ENCODE results near the gene KIF18B.

KIF18B gene

DNA sequence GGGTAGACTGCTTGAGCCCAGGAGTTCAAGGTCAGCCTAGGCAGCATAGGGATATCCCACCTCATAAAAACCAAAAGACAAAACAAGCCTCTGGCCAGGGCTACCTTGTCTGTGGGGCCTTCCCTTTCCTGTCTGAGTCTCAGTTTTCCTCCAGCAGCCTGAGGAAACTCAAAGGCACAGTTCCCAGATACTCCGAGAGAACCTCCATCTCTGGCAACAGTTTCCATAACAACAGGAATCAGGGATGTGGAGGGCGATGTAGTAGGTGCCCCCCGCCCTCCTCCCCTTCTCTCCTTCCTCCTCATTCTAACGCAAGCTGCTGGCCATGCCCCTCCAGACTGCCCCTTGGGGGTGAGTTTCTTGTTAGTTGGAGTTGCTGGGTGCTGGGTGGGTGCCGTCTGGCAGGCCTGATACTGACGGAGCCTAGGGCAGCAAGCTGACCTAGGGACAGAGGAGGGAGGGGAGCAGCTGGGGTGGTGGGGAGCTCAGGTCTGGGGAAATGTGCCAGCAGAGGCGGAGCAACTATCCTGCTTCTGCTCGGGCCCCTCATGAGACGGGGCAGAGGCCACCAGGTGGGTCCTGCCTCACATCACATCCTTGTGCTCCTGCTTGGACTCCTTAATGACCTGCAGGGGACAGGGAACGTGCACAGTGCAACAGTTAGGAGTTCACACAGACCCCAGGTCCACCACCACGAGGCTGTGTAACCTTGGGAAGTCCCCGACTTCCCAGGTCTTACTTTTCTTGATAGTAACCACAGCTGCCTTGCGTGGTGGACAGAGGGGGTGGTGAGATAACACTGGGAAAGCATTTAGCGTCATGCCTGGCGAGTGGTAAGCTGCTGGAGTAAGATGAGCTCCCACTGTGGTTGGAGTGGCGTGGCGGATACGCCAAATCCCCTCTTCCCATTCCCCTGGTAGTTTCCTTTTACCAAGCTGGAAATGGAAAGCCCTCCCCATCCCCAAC, 40.5 kb downstream of the KIF18B start:
- peak in 3 of 56 donors; percentile 35 to 41 (median 37) for DNase-seq

DNA sequence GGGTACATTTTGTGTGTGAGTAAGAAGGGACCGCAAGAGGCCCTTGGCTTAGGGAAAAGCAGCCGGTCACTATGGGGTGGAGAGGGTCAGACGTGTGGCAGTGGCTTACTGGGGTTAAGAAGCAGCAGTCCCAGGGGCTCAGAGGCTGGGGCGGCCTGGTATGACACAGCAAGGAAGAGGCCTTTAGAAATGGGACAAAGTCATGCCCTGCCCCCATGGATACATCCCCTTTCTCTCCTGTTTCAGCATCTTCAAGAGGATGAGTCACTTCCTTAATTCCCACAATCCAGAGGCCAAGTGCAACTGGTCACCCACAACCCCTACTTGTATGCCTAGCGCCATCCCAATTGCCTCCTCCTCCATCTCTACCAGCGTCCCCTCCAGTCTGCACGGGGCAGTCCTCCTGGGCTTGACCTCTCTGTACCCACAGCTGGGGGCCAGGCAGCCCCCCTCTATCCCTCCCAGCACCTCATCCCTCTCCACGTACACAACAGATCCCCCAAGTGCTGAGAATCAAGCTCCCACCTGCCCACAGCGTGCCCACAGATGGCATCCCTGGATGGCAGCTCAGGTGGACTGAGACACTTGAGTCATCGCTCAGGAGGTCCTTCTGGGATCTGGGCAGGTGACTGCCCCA, 41.4 kb downstream of the KIF18B start:
- peak in 1 of 56 donors; percentile 34 for DNase-seq

DNA sequence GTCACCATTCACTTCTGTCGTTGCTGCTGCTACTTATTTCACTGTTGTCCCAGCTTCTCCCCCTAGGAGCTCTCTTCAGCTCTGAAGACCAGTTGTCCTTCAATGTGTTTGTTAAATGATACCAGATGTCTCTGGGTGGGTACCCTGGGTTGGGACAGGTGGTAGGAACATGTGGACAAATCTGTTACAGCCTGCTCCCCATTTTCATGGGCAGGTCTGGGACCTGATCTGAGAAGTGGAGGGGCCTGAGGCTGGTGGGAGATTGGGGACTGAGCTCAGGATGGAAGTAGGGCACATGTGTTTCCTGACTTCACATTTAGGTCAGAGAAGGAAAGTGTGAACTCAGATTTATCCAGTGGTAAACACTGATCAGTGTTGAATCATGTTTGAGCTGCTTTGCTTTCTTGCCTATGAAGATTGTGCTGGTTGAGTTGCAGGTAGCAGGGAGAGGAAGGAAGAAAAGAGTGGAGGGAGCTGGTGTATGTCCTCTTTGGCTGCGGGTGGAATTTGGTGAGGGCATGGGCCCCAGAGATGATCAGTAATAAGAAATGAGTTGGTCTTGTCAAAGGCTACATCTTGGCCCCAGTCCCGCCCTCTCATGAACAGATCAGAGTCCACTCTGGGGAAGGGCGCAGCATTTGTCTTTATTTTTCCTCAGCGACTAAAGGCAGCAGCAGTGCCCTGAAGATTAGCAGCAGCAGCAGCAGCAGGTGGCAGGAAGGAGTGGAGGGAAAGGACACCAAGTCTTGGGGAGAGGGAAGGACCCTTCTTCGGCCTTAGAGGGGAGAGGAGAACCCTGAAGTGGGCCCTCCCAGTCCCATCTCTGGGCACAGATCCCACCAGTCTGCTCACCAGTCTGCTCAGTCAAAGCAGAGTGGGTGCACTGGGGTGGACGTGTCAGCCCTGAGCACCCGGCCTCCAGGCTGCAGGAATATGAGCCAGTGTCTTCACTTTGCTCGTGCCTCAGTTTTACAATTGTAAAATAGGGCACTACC, 42.3 kb downstream of the KIF18B start:
- peak in 2 of 56 donors; percentile 28 to 81 for DNase-seq

DNA sequence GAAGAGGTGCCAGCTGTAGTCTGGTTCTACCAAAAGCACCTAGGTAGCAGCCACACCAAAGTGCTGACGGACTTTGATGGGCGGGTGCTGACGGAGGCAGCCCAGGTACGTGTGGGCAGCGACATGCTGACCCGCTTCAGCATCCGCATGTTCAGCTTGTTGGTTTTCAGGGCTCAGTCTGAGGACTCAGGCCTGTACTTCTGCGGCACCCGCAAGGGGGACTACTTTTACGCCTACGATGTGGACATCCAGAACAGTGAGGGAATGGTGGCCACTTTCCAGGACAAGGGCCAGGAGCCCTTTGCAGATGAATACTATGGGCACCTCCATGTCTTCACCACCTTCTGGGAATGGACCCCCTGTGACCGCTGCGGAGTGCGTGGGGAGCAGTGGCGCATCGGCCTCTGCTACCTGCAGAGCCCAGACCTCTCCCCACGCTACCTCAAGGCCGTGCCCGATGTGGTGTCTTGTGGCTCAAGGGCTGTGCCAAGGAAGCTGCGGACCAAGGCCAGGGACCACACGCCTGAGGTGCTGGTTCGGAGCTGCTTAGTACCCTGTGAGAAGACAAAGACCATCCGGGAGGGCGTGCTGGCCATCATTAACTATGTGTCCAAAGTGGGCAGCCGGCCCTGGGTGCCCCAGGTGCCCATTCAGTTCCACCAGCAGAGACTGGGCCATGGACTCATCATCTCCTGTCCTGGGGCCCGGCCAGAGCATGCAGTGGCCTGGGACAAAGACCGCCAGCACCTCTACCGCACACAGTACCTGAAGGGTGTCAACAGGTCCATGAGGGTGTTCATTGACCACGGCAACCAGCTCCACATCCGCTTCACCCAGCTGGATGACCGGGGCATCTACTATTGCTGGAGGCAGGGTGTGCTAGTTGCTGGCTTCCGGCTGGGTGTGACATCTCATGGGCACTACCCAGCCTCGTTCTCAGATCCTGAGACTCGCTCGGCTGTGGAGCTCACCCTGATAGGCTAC, 43.3 kb downstream of the KIF18B start:
- peak in 9 of 56 donors; percentile 30 to 83 (median 39) for DNase-seq

DNA sequence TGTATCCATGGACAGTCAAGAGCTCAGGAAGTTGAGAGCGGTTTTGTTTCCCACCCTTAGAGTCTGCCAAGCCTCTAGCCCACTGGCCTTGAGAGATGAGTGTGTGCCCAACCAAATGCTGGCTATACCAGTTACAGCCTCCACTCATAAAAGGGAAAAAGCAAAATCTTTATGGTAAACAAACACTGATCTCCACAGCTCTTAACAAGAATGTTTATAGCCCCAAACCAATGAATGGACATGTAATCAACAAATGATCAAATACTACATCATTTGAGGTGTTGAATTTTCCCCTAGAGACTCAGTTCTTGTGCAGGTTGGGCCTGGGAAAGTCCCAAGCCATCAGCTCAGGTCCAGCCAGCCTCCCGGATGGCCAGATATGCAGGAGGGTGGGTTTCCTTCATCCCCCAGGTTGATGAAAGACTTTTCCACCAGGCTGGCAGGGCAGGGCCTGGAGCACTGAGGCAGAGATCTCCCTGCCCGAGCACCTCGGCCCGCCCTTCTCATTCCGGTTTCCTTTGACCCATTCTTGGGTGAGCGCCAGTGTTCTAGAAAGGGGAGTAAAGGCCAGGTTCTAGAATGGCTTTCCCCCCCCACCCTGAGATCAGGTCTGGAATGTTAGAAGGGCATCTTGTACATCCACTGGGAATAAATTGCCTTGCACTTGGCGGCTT, 44.4 kb downstream of the KIF18B start:
- no peak for DNase-seq

DNA sequence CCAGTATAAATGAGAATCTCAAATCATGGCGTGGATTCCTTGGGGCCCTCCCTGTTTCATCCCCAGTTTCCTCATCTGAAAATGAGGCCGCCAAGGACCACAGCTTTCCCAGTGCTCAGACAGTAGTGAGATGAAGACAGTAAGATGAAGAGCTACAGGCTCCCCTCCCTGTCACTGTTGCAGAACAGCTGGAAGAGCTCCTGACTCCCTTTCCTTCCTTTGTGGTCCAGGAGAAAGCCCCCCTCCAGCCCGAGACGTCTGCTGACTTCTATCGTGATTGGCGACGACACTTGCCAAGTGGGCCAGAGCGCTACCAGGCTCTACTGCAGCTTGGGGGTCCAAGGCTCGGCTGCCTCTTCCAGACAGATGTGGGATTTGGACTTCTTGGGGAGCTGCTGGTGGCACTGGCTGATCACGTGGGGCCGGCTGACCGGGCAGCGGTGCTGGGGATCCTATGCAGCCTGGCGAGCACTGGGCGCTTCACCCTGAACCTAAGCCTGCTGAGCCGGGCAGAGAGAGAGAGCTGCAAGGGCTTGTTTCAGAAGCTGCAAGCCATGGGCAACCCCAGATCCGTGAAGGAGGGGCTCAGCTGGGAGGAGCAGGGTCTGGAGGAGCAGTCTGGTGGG, 45.3 kb downstream of the KIF18B start:
- DNase-seq: no peak

DNA sequence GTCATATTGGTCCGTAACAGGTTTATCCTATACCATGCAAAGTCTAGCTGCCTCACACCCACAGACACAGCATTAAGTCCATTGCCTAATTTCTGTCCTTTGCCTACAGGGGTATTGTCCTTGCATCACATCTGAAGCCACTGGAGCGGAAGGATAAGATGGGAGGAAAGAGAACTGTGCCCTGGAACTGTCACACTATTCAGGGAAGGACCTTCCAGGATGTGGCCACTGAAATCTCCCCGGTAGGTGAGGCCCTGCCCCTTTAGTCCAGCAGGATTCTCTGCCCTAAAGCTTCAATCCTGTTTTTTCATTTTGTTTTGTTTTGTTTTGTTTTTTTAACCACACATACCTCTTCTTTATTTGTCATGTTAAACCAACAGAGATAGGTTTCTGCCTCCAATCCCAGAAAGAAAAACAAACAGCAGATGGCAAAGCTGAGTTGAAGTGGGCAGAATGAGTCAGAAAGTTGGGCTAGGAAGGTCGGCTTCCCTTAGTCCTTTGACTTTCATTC, 46.1 kb downstream of the KIF18B start:
- no peak for DNase-seq

DNA sequence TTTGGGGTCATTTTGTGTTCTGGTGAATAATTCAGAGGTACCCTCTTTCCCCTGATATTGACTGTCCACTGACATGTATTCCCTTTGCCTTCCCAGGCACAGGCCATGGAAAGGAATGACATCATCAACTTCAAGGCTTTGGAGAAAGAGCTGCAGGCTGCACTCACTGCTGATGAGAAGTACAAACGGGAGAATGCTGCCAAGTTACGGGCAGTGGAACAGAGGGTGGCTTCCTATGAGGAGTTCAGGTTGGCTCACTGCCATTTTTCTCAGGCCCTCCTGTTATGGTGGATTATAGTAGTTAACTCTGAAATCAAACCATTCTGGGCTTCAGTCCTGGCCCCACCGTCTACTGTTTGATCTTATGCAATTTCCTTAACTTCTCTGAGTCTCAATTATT, 46.7 kb downstream of the KIF18B start:
- DNase-seq: peak in 11 of 56 donors; percentile 16 to 52 (median 32)

DNA sequence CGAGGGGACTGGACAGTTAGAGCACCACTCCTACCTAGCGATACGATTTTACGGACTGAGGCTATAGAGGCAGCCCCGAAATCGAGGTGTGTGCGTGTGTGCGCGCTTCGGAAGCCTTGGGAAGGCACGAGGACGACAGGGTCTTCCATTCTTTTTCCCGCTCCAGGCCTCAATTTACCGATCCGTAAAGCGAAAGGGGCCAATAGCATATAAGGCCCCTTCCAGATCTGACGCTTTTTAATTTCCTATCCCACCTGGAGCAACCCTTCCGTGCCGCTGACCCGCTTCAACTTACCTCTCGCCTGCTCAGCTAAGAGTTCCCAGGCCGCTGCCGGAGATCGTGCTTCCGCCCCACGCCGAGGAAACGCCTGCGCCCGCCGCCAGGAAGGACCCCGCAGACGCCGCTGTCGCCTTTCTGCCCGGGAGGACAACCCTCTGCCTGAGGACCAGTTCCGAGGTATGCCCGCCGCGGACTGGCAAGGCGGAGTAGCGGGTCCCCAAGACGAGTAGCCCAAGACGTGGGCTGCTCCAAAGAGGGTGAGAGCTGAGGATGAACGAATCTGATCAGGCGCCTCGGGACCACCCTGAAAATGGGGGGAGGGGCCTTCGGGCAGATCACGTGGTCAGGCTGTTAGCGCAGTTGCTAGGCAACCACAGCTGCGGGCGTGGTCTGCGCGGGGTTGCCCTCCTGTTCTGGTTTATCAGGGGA, 48.3 kb downstream of the KIF18B start, which contains the start of gene EFTUD2:
EFTUD2 (minus strand) TSS at position 372 of the 709 bp plus-strand sequence. CDS start 4,924 bp downstream, outside the sequence.
- DNase-seq: peak; percentile 63 to 99 (median 92)

DNA sequence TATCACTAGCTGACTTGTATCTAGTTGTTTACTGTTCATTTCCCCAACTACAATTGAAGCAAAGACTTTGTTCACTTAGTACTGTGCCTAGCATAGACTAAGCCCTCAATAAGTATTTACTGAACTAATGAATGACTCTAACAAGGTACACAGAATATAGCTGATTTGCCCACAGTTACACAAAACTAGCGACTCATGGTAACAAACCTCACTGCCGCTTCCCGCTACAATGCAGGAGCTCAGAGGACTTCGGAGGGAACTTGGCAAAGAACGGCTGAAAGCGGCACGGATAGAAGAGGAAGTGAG, 48.9 kb downstream of the KIF18B start:
- DNase-seq: peak in 1 of 56 donors; percentile 33

DNA sequence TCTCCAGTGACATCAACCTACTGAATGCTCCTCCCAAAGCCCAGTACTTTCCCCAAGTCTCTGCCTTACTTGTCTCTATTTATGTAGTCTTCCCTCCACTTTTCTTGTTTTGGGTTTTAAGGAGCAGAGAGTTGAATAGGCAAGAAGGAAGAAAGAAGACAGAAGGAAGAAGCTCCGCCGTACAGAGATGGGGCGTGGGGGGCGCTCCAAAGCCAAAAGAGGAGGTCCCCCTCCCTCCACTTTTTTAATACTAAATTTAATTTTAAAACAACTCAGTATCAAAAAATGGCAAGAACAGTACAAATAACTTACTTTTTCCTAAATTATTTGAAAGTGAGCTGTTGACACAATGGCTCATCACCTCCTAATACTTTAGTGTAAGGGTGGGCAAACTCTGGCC, 52.9 kb downstream of the KIF18B start:
- DNase-seq: no peak

DNA sequence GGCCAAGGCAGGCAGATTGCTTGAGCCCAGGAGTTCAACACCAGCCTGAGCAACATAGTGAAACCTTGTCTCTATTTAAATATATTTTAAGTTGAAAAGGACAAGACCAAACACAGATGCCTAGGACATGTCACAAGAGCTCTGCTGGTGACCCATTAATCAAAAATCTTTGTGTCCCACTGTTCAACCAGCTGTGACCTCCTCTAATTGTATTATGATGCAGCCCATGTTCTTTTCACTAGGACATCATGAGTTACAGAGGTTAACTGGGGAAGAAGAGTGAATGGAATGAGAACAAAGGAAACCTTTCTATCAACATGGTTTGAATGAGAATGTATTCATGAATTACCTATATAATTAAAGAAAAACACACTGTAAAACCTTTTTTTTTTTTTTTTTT, 55.3 kb downstream of the KIF18B start:
- no peak for DNase-seq

DNA sequence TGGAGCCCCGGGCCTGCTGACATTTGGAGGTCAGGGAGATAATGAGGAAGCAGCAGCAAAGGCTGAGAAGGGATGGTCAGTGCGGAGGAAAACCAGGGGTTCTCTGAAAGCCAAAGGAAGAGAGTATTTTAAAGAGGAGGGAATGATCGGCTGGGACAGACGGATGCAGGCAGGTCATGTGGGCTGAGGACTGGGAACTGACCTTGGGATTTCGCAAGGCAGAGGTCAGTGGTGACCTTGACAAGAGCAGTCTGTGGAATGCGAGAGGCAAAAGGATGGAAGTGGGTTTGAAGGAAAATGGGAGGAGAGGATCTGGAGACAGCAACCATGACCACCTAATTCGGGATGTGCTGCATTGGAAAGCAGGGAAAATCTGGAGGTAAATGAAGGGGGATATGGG, 58.6 kb downstream of the KIF18B start:
- DNase-seq: no peak

DNA sequence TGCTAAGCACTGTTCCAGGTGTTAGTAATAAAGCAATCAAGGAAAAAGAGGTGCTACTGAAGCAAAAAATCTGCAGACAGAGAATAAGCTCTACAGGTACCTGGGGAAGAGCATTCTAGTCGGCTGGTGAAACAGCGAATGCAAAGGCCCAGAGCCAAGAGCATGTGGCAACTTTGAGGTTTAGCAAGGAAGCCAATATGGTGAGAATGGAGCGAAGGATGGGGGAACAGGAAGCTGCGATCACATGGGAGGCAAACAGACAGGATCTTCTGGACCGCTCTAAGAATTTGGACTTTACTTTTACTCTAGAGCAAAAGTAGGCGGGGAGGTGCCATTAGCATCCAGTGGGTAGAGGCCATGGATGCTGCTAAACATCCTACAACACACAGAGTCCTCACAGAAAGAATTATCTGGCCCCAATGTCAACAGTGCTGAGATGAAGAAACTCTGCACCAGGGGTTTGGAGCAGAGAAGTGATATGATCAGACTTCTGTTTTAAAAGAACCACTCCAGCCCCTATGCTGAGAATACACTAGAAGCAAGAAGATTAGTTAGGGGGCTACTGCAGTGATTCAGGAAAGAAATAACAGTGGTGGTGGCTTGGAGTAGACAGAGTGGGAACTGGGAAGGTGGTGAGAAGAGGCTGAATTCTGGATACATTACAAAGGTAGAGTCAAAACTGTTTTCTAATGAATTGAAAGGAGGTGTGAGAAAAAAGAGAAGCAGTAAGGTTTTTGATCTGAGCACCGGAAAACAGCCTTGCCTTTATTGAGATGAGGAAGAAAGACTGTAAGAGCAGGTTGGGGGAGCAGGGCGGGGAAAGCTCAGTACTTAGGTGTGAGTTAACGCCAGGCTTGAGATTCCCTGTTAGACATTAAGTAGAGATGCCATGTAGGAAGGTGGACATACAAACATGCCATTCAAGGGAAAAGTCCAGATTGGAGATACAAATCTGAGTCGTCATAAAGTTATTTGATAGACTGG, 59.3 kb downstream of the KIF18B start:
- no peak for DNase-seq

DNA sequence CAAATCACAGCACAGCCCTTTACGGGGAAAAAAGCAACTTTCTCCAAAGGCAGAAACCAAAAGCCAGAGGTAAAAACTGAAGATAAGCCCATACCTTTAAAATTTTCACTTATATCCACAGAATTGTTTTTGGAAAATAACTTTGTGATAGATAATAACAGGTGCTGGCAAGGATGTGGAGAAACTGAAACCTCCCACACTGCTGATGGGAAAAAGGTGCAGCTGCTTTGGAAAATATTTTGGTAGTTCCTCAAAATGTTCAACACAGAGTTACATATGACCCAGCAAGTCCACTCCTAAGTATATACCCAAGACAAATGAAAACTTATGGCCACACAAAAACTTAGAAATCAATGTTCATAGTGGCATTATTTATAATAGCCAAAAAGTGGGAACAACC, 60.6 kb downstream of the KIF18B start:
- DNase-seq: no peak

DNA sequence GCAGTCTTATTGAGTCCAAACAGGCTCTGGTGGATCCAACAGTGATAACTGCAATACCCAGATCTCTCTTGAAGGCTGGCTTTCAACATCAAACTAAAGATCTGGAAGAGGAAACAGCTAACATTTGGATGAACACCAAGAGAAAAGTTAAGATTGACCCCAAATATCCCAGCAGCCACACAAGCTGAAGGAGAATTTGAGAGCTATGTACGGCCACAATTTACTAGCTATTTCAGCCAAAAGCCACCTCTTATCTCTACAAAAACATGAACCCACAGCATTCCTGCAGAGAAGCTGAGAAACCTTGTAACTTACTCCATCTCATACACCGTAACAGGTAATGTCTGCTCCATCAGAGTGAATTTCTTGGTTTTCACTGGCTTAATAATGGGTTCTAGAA, 62.6 kb downstream of the KIF18B start:
- no peak for DNase-seq

DNA sequence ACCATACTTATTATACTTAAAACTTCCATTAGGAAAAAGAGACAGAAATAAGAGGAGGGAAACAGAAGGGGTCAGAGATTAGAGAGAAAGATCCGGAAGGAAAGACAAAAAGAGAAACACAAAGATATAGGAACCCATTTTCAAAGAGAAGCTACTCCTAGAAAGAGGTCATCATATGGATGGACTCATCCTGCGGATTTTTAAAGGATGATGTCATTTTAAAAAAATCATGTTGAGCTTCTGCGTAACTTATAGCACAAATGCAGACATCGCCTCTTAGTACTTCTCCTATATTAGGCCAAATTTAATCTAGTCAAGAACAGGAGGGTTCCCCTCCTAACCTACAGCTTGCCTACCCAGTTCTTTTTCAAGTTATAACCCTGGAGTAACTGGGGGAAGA, 66.4 kb downstream of the KIF18B start:
- DNase-seq: no peak

Data from amygdala (tissue), 56 donors.